C4-2B (cell line): ENCODE measurements around the gene KLHL3.

Experiments
- H3K27ac ChIP-seq: fragments of 450-650 bp; 2 replicates; pipeline ENCODE4 v1.5.1; 2017
- ZFX ChIP-seq: fragments of 450-650 bp; IDR thresholded peaks from 2 replicates; pipeline ENCODE4 v1.6.1; 2017
- TF ChIP-seq, protein P1 (sequence below): fragments of 450-650 bp; conservative IDR thresholded peaks from 2 replicates; pipeline ENCODE4 v1.5.1; 2017; ENCODE audit warnings: mild to moderate bottlenecking

Gene KLHL3

DNA sequence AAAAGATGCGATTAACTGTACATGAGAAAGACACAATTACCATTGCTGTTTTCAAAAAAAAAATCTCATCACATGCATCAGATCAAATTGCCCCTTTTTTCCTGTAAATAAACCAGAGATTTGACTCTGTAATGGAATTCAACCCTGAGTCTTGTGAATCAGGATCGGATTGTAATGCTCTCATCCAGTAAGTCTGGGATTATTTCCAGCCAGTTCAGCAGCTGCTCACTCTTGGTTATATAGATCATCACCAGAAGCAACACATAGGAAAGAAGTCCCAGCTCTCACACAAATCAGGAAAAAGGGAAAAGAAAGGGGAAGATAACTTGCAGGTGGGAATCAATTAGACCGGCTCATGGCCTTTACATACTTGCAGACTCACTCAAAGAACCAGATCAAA is 138.9 kb downstream of the KLHL3 start:
- TF ChIP-seq ZFX: no peak
- TF ChIP-seq, protein P1, sequence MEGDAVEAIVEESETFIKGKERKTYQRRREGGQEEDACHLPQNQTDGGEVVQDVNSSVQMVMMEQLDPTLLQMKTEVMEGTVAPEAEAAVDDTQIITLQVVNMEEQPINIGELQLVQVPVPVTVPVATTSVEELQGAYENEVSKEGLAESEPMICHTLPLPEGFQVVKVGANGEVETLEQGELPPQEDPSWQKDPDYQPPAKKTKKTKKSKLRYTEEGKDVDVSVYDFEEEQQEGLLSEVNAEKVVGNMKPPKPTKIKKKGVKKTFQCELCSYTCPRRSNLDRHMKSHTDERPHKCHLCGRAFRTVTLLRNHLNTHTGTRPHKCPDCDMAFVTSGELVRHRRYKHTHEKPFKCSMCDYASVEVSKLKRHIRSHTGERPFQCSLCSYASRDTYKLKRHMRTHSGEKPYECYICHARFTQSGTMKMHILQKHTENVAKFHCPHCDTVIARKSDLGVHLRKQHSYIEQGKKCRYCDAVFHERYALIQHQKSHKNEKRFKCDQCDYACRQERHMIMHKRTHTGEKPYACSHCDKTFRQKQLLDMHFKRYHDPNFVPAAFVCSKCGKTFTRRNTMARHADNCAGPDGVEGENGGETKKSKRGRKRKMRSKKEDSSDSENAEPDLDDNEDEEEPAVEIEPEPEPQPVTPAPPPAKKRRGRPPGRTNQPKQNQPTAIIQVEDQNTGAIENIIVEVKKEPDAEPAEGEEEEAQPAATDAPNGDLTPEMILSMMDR: no peak
- H3K27ac ChIP-seq: no peak overlapping the region

DNA sequence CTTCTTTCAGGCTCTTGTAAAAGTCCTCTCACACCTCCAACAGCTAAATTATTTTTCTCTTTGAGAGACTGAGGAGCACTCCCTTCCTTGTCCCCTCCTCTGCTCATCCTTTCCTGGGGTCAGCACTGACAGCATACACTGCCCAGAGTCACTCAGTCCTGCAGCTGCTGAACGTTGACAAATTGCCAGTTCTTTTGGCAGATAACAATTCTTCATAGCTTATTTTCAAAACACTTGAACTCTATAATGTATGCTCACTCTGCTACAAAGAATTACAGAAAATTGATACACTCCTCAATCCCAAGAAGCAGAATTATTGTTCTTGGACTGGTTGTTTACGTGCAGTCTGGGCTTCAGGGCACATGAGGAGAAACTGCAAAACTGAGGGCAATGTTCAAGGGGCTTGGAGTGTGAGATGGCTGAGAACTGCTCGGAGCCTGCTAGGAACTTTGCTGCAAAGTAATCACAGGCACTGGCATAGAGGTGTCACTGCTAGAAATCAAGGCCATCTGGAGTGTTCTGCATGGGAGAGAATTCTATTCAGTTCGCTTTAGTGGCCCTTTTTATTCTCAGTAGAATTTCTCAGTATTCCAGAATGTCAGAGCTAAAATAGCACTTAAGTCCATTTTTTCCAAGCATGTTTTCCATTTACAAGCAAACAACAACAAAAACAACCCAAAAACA is 140.4 kb downstream of the KLHL3 start:
- TF ChIP-seq, protein P1: no peak
- TF ChIP-seq ZFX: no peak
- H3K27ac ChIP-seq: no peak overlapping the region

DNA sequence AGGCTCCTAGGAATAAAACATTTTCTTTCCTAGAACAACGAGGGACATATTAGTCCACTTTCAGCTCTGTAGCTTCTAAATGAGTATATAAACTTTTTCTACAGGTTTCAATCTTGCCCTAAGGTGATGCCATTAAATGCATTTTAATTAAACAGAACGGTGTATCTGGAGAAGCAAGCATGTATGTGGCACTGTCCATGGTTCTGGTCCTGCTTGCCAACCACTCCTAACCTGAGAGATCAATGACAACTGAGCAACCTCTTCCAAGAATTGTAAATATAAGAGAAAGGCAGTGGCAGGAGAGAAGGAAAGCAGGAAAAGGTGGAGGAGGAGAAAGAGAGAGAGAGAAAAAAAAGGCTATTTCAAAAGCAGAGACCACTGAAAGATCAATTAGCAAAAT is 141.2 kb downstream of the KLHL3 start:
- TF ChIP-seq, protein P1: no peak
- TF ChIP-seq ZFX: no peak
- no peak overlapping the region for H3K27ac ChIP-seq

DNA sequence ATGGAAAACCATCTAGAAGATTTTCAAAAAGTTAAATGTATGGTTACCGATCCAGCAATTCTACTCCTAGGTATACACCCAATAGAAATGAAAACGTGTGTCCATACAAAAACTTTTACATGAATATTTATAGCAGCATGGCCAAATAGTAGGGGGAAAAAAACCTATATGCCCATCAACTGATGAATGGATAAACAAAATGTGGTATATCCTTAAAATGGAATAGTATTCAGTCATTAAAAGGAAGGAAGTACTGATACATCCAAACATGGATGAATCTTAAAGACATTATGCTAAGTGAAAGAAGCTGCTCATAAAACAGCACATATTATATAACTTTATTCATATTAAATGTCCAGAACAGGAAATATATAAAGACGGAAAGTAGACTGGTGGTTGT is 143.6 kb downstream of the KLHL3 start:
- TF ChIP-seq, protein P1: no peak
- no peak for TF ChIP-seq ZFX
- no peak overlapping the region for H3K27ac ChIP-seq

DNA sequence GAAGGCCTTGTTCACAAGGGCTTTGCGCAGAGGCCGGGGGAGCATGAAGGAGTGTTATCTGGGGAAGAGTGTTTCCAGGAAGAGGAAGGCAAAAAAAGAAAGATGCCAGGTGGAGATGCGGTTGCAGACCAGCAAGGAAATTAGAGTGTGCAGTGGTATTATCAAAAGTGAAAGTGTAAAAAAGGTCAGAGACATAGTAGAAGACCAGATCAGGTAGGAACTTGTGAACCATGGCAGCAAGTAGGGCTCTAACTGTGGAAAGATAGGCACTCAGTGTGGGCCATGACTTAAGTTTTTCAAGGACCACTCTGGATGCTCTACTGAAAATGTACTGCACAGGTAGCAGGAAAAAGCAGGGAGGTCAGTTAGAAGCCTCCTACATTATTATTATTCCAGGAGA is 146.7 kb downstream of the KLHL3 start:
- H3K27ac ChIP-seq: no peak overlapping the region
- TF ChIP-seq ZFX: no peak
- TF ChIP-seq, protein P1: no peak

DNA sequence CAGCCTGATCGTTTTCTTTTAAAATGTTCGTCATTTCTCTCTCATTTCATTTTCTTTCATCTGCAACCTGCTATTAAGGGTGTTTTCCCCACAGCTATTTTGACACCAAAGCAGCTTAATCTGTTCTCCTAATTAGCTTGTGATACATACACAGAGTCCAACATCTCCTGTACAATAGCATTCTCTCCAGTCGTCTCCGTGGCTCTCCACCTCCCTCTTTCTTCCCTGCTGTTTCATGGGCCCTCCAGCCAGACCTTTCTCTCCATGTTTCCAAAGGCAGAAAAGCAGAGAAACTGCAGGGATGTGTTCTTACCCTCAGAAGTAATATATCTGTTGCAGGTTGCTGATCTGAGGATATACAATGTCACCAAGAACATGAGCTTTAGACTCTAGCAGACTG is 148.0 kb downstream of the KLHL3 start:
- H3K27ac ChIP-seq: no peak overlapping the region
- TF ChIP-seq, protein P1: no peak
- no peak for TF ChIP-seq ZFX

DNA sequence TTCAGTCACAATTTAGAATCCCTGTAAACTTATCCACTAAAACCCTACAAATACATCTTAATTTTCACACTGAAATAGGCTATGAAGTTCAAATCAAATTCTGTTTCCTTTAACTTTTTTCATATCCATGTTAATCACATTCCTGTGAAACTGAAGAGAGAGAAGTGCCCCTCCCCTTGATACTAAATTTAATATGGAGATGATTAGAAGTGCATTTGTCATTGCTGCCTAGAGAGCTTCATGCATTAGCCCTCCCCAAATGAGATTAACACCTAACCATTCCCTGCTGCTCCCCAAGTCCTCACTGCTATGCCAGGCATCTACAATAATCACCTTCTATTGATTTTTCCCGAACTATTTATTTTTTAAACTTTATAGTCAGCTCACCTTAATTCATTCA is 151.6 kb downstream of the KLHL3 start:
- H3K27ac ChIP-seq: no peak overlapping the region
- no peak for TF ChIP-seq ZFX
- TF ChIP-seq, protein P1: no peak
